ENCODE results near the gene FBXO24. TPM values are rescaled to one million over a fixed set of nuclear protein-coding genes. Genes with fewer than 3 reads are reported as not detected.

The FBXO24 gene
- total RNA-seq, 3 donors from 2014 or later (not counting 1 experiment from before 2014, with no cell fraction given), result 0.45 to 0.94 (median 0.88) TPM

- Mint-ChIP-seq H3K36me3 (no peaks in the 10 kb centered on the region), H3K4me3 (no peak overlapping the region), H3K4me1 (peaks cover 10 to 40% of the 10 kb centered on the region in 2 donors), H3K27me3 (ENCODE audit: low read depth in 2 of 2) (no peaks in the 10 kb centered on the region), H3K27ac (no peak overlapping the region), H3K9me3 (no peaks in the 10 kb centered on the region)
- WGBS (ENCODE audit: insufficient coverage), result 93% methylated on average over 6 of the region's 6 CpGs
- H3K27ac ChIP-seq (ENCODE audit: low read length), result no peak overlapping the region
- intact Hi-C loops (cut with micrococcal nuclease), result no loop called here
- no peak for TF ChIP-seq CTCF (IDR thresholded peaks at IDR 0.05)
- peaks cover 45% of the 10 kb centered on the region for H3K4me1 ChIP-seq (ENCODE audit: control insufficient read depth, insufficient read depth, low read length)
- H3K9me3 ChIP-seq (ENCODE audit: control insufficient read depth, insufficient read depth, low read length), result no peaks in the 10 kb centered on the region
- peaks cover 18% of the 10 kb centered on the region for H3K36me3 ChIP-seq (ENCODE audit: control insufficient read depth, insufficient read depth, low read length)
- no peak for ATAC-seq
- DNase-seq, result no peak
- no peak overlapping the region for H3K4me3 ChIP-seq (ENCODE audit: low read length)
- H3K27me3 ChIP-seq (ENCODE audit: control insufficient read depth, insufficient read depth, low read length), result no peaks in the 10 kb centered on the region
These were observed 20.1 kb upstream of the FBXO24 start for GRCh38 chr7:100566018-100566531.

- Mint-ChIP-seq H3K36me3 (no peaks in the 10 kb centered on the region), H3K27me3 (ENCODE audit: low read depth in 2 of 2) (no peaks in the 10 kb centered on the region), H3K27ac (peak overlapping the region in 1 of 2 donors; percentile 62), H3K4me3 (no peak overlapping the region), H3K9me3 (no peaks in the 10 kb centered on the region), H3K4me1 (peaks cover 10 to 44% of the 10 kb centered on the region in 2 donors)
- Histone ChIP-seq H3K9me3 (ENCODE audit: control insufficient read depth, insufficient read depth, low read length) (no peaks in the 10 kb centered on the region), H3K4me1 (ENCODE audit: control insufficient read depth, insufficient read depth, low read length) (peaks cover 48% of the 10 kb centered on the region), H3K4me3 (ENCODE audit: low read length) (no peak overlapping the region), H3K27ac (ENCODE audit: low read length) (peak overlapping the region; percentile 40), H3K27me3 (ENCODE audit: control insufficient read depth, insufficient read depth, low read length) (no peaks in the 10 kb centered on the region), H3K36me3 (ENCODE audit: control insufficient read depth, insufficient read depth, low read length) (peaks cover 16% of the 10 kb centered on the region)
- TF ChIP-seq CTCF (IDR thresholded peaks at IDR 0.05), result no peak
- DNase-seq, result no peak
- intact Hi-C loops (cut with micrococcal nuclease), result no loop called here
- no peak for ATAC-seq
- 75% methylated on average over 11 of the region's 12 CpGs for WGBS (ENCODE audit: insufficient coverage)
These were observed 18.9 kb upstream of the FBXO24 start for GRCh38 chr7:100567031-100567730.

DNA sequence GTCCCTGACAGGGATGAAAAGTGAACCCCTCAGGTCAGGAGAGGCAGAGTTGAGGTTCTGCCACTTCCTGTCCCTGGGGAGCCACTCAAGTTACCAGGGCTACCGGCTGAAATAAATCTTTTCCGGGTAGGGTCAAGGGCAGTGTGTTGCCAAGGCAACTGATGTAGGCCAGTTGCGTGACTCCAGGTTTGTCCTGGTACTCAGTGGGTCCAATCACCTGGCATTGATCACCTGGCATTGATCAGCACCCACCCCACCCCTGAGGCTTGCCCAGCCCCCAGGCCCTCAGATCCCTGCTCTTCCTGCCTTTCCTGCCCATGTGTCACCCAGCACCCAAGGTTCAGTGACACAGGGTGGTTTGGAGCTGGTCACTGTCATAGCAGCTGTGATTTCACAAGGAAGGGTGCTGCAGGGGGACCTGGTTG is 18.4 kb upstream of the FBXO24 start:
- Mint-ChIP-seq H3K4me1 (peaks cover 10 to 46% of the 10 kb centered on the region in 2 donors), H3K9me3 (no peaks in the 10 kb centered on the region), H3K4me3 (no peak overlapping the region), H3K36me3 (no peaks in the 10 kb centered on the region), H3K27me3 (ENCODE audit: low read depth in 2 of 2) (no peaks in the 10 kb centered on the region), H3K27ac (peak overlapping the region in 1 of 2 donors; percentile 62)
- Histone ChIP-seq H3K27ac (ENCODE audit: low read length) (peak overlapping the region; percentile 40), H3K4me1 (ENCODE audit: control insufficient read depth, insufficient read depth, low read length) (peaks cover 48% of the 10 kb centered on the region), H3K4me3 (ENCODE audit: low read length) (no peak overlapping the region), H3K36me3 (ENCODE audit: control insufficient read depth, insufficient read depth, low read length) (peaks cover 19% of the 10 kb centered on the region), H3K27me3 (ENCODE audit: control insufficient read depth, insufficient read depth, low read length) (no peaks in the 10 kb centered on the region), H3K9me3 (ENCODE audit: control insufficient read depth, insufficient read depth, low read length) (no peaks in the 10 kb centered on the region)
- intact Hi-C loops (cut with micrococcal nuclease), result no loop called here
- DNase-seq (no peak), ATAC-seq (no peak)
- no peak for TF ChIP-seq CTCF (IDR thresholded peaks at IDR 0.05)
- WGBS (ENCODE audit: insufficient coverage), result 8% methylated on average over 3 of the region's 3 CpGs

Data from natural killer cell (primary cell).